ENCODE measurements around the gene CD164.
A peak's percentile ranks its signal among the peaks of the same experiment; 100 is the strongest.
"Not testable (repeated sequence)": the region's sequence is repeated elsewhere in the genome, so short reads cannot be mapped to it uniquely, and the experiment has no call there.

CD164 gene

GRCh38 chr6:109374326-109374892, 7.9 kb downstream of the CD164 start:
- no peak for DNase-seq (ENCODE audit: low read depth)

- DNase-seq (ENCODE audit: low read depth): no peak
These were observed 8.5 kb downstream of the CD164 start for GRCh38 chr6:109373762-109374161.

DNA sequence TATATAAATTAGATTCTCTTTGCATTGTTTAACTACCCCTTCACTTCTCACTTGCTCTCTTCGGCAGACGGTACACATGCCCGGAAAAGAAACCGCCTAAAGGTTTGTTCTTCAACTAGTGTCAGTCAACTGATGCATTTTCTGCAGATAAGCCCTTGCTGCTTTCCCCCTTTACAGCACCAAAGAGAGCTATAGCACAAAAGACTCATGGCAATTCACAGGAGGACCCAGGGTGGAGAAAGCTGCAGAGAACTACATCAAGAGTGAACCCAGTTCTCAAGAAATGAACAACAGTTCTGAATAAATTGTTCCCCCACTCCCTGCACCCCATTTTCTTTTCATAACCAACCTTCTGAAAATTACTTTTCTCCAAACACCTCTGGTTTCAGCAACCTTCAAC, 8.9 kb downstream of the CD164 start:
- no peak for DNase-seq (ENCODE audit: low read depth)

- no peak for DNase-seq (ENCODE audit: low read depth)
These were observed 10.1 kb downstream of the CD164 start for GRCh38 chr6:109372130-109372529.

GRCh38 chr6:109370792-109371191, 11.5 kb downstream of the CD164 start:
- no peak for DNase-seq (ENCODE audit: low read depth)

DNA sequence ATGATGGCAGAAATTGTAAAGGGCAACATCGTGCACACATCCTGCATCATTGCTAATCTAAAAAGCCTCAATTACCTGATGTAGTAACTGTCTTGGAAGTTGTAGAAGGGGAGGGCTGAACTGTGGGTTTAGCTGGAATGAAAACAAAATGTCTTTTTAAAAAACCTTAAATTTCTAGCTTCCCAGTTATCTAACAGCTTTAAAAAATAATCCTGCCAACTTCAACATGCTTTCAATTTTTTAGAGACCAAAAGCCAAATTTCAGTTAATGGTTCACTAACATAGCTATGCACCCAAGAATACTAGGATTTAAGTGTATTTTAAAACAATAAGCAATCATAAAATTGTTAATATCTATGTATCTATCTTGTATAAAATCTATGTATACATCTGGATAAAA, 11.9 kb downstream of the CD164 start:
- no peak for DNase-seq (ENCODE audit: low read depth)

DNA sequence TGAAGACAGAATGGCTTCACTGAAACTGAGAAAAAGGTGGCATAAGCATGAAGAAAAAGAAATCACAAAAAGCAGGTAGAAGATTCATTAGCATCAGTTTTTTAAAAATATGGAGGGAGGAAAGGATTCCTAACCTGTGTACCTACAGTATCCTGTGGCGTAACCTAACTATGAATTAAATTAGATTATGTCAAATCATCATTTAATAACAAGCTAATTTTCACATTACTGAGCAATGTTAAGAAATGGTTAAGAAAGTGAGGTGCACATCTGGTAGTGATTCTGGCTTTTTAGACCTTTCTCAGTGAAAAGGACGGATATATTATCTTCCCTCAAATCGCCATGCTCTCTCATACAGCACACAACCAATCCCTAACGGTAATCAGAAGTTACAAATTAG, 12.5 kb downstream of the CD164 start:
- no peak for DNase-seq (ENCODE audit: low read depth)

GRCh38 chr6:109364382-109365078, 17.7 kb downstream of the CD164 start:
- DNase-seq (ENCODE audit: low read depth): not testable (repeated sequence)

DNA sequence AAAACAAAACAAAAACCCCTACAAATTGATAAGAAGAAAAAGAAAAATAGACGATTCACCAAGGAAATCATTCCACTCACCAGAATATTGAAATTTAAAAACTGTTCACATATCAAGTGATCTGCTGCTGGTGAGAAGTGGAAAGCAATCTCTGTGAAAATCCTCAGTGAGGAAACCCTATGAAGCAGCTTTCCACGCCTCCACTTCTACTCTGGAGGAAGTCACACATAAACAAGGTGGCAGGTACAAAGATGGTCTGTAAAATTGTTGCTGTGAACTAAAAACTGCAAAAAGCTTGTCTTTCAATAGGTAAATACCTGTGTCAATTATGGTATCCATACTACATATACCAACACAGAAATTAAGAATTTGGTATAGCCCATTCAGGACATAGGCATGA, 18.5 kb downstream of the CD164 start:
- no peak for DNase-seq (ENCODE audit: low read depth)

DNA sequence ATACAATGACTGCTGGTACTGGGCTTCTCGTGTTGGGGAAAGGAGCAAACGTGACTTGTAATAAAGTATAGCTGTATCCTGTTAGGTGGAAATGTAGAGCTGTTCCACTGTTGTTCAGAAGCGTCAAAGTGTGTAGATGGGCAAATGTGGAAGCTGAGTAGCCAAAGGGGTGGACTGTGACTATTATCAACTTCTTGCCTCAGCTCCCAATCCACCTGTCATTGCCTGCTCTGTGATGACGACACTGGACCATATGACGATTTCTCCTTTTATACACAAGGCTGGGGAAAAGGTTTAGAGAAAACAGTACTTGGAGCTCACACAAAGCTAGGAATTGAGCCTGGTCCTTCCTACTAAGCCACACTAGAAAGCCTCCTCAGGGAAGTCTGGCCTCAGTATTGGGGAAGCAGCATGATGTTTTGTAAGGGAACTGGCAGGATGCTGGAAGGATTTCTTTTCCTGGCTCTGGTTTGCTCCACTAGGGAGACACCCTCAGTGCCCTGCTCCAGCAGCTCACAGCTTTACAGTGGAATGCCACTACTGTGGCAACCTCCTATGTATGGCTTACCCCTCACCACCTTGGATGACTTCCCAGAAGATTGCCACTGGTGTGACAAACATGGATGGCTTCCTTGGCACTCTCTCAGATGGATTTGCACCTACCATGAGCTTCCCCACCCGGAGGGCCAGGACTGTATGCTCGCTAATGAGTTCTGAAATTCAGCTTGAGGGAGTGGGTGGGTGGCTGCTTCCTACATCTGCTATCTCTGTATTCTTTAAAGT, 20.0 kb downstream of the CD164 start:
- DNase-seq (ENCODE audit: low read depth): no peak

DNA sequence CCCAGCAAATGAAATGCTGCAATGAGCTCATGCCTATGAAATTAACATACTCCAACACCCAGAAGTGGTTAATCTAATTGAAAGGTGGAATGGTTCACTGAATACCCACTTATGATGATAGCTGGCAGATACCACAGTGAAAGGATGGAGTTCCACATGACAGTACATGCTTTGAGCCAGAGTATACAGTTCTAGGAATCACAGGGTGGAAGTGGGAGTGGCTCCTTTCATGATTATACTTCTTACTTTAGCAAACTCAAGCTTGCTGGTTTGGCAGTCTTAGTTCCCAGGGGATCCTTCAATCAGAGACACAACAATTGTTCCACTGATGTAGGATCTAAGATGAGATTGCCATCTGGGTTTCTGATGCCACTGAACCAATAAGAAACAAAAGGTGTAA, 21.5 kb downstream of the CD164 start:
- no peak for DNase-seq (ENCODE audit: low read depth)

DNA sequence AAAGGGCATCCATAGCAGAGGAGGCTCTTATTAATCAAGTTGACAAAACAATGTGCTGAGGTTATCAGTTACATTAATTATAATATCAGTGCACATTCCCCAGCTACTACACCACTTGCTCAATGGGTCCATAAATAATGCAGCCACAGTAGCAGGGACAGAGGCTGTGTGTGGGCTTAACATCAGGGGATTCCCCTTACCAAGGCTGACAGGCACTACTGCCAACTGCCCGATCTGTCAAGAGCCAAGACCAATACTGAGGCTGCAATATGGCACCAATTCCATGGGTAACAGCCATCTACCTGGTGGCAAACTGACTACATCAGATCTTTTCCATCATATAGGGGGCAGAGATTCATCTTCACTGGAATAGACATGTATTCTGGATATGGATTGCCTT, 22.0 kb downstream of the CD164 start:
- no peak for DNase-seq (ENCODE audit: low read depth)

DNA sequence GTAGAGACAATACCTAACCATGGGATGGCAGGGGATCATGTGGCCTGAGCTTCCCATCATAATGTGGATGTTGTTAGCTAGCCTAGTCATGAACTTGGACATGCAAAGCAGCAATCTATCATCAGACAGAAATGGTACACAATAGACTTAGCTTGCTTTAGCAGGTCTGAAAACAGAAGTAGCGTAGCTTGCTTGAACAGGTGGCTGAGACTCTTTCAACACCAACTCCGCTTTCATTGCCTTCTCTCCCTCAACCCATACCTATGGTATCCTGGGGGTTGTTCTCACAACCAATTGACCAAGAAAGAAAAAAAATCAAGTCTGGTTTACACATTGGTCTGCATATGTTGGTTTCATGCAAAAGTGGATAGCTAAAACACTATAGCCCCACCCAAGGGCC, 23.0 kb downstream of the CD164 start:
- DNase-seq (ENCODE audit: low read depth): no peak

DNA sequence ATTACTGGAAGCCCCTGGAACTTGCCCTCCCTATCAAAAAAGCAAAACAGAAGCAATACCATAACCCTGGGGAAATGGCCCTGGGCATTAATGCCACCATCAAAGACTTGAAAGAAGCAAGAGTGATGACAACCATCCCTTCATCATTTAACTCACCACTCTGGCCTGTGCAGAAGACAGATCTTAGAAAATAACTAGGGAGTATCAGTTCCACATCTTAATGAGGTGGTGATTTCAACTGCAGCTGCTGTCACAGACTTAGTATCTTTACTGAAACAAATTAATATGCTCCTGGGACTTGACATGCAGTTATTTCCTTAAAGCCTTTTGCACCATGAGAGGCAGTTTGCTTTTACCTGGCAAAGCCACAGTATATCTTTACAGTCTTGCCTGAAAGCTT, 24.1 kb downstream of the CD164 start:
- no peak for DNase-seq (ENCODE audit: low read depth)

GRCh38 chr6:109356237-109356636, 26.0 kb downstream of the CD164 start:
- DNase-seq (ENCODE audit: low read depth): no peak

DNA sequence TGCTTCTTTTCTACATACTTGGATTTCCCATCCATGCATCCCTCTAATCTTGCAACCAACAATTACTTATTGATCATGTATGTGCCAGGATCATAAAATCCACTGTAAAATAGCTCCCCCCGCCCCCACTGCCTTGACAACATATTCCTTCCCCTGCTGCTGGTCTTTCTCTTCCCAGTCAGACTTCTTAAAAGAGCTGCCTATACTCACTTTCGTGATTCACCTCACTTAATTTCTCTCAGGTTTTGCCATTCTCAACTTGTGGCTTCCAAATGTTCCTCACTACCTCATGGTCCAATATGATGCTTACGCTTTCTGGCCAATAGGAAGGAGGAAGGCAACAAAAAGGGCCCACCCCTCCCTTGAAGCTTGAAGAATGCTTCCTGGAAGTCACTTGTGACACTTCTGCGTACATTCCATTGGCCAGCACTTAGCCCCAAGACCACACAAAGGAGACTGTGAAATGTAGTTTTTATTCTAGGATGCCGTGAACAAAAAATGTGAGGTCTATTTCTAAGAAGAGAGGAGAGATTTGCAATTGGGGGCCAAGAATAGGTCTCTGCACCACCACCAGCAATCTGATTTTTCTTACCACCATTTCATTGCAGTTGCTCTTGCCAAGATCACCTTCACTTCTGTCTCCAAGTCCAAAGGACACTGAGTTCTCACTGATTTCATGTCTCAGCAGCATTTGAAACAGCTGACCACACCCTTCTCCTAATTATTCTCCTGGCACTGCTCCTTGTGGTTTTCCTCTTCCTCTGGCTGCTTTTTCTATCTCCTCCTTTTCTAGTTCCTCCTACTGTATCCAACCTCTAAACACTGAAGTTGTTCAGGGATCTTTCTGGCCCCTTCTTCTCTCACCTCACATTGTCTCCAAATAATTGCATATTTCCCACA, 30.8 kb downstream of the CD164 start:
- DNase-seq (ENCODE audit: low read depth): peak; percentile 17

DNA sequence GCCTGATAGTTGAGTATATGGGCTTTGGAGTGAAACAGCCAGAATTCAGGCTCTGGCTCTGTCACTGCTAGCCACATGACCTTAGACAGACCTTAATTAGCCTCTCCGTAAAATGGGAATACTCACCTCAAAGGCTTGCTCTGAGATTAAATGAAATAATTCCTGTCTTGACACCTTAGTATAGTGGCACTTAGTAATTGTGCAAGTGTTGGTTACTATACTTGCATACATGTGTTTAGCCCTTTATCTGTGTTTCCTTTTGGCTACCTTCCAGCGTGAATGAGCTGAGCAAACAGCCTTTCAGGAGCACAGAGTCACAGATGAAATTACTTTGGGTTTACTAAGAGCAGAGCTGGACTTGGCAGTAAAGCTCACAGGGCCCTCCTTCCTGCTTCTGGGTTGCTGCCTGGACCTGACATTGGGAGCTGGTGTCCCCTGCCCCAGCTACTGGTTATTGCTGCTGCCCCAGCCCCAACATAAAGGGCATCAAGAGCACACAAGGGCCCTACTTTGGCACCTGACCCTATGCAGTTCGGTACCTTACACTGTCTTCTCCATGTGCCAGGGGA, 32.8 kb downstream of the CD164 start:
- peak; percentile 57 for DNase-seq (ENCODE audit: low read depth)

- DNase-seq (ENCODE audit: low read depth): no peak
These were observed 34.0 kb downstream of the CD164 start for GRCh38 chr6:109348226-109348625.

DNA sequence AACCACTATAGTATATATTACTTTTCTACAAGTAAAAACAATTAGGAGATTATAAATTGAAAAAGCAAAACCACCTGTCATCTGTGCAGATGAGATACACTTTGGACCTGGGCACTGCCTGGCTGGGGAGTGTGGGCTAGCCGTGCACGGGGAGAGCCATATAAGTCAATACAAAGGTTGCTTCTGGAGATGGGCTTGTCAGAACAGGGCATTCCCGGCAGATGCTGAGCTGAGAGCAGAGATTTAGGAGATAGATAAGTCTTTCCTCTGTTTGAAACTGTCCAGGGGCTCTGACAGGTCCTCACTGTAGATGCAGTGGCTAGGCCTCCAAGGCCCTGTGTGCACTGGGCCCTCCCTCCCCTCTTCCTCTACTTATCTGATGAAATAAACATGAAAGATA, 34.5 kb downstream of the CD164 start:
- no peak for DNase-seq (ENCODE audit: low read depth)

GRCh38 chr6:109345986-109346385, 36.3 kb downstream of the CD164 start:
- DNase-seq (ENCODE audit: low read depth): no peak

DNA sequence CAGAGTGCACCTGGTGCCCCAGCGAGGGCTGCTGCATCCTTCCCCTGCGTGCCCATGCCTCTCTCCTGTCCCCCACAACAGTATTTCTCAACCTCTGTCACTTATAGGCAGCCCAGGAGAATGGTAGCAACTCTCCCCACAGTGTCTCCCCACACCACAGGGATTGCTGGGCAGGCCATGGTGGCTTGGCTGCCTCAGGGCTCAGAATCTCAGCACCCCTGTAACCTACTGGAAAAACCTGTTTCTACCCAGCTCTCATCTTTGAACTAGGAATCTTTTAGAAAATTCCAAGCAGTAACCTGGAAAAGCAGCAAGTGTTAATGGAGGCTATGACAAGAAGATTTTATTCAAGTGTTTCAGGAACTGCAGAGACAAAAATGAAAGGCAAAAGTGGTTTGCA, 38.0 kb downstream of the CD164 start:
- DNase-seq (ENCODE audit: low read depth): no peak

GRCh38 chr6:109343518-109343917, 38.7 kb downstream of the CD164 start:
- DNase-seq (ENCODE audit: low read depth): no peak
